ENCODE data around the gene ACTA1.

Gene ACTA1

GRCh38 chr1:229383188-229383587 lies 50.7 kb downstream of the ACTA1 start:
- Histone ChIP-seq H3K79me2 (ENCODE audit: insufficient read depth, low read length) (no peaks in the 10 kb centered on the region), H3K9ac (ENCODE audit: low read depth, low read length) (no peak overlapping the region), H3K4me3 (ENCODE audit: low read depth in 1 of 2, low read length in 2 of 2) (no peak overlapping the region), H3K9me3 (ENCODE audit: insufficient read depth, low read length, severe bottlenecking) (no peaks in the 10 kb centered on the region), H3K4me2 (ENCODE audit: insufficient read depth, low read length) (no peak overlapping the region), H3K27me3 (ENCODE audit: insufficient read depth, low read length, poor library complexity) (peaks cover 8% of the 10 kb centered on the region), H3K36me3 (ENCODE audit: insufficient read depth, low read length) (no peaks in the 10 kb centered on the region), H4K20me1 (ENCODE audit: insufficient read depth, low read length) (no peaks in the 10 kb centered on the region), H3K27ac (ENCODE audit: low read length) (no peak overlapping the region), H3K4me1 (ENCODE audit: insufficient read depth, low read length) (no peaks in the 10 kb centered on the region), H2AFZ (ENCODE audit: low read depth, low read length) (no peak overlapping the region)
- DNase-seq (no peak), ATAC-seq (ENCODE audit: insufficient read depth, low read depth) (no peak)
- TF ChIP-seq EZH2 (IDR thresholded peaks at IDR 0.05; ENCODE audit: borderline replicate concordance, low read depth, low read length, severe bottlenecking) = no peak
- TF ChIP-seq, protein P1, sequence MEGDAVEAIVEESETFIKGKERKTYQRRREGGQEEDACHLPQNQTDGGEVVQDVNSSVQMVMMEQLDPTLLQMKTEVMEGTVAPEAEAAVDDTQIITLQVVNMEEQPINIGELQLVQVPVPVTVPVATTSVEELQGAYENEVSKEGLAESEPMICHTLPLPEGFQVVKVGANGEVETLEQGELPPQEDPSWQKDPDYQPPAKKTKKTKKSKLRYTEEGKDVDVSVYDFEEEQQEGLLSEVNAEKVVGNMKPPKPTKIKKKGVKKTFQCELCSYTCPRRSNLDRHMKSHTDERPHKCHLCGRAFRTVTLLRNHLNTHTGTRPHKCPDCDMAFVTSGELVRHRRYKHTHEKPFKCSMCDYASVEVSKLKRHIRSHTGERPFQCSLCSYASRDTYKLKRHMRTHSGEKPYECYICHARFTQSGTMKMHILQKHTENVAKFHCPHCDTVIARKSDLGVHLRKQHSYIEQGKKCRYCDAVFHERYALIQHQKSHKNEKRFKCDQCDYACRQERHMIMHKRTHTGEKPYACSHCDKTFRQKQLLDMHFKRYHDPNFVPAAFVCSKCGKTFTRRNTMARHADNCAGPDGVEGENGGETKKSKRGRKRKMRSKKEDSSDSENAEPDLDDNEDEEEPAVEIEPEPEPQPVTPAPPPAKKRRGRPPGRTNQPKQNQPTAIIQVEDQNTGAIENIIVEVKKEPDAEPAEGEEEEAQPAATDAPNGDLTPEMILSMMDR (IDR thresholded peaks at IDR 0.05; ENCODE audit: borderline replicate concordance, extremely low read depth, low read length, poor library complexity, severe bottlenecking) = no peak

Data from DND-41 (cell line).